Stimulated activated CD4-positive, alpha-beta T cell treated with anti-CD3 and anti-CD28 coated beads, Interleukin-12 subunit alpha, Interleukin-12 subunit beta, amount 100 ng/mL, for 48 hours (primary cell): ENCODE results near the gene MEF2A.
"Not testable (repeated sequence)": the region's sequence is repeated elsewhere in the genome, so short reads cannot be mapped to it uniquely, and the experiment has no call there.

Experiments
- DNase-seq, 3 donors: peaks; one replicate each; pipeline ENCODE4 v3.0.0-alpha.2; 2020; ENCODE audit warnings: low read depth in 2 of 3, low spot score in 1 of 3

The MEF2A gene

DNA sequence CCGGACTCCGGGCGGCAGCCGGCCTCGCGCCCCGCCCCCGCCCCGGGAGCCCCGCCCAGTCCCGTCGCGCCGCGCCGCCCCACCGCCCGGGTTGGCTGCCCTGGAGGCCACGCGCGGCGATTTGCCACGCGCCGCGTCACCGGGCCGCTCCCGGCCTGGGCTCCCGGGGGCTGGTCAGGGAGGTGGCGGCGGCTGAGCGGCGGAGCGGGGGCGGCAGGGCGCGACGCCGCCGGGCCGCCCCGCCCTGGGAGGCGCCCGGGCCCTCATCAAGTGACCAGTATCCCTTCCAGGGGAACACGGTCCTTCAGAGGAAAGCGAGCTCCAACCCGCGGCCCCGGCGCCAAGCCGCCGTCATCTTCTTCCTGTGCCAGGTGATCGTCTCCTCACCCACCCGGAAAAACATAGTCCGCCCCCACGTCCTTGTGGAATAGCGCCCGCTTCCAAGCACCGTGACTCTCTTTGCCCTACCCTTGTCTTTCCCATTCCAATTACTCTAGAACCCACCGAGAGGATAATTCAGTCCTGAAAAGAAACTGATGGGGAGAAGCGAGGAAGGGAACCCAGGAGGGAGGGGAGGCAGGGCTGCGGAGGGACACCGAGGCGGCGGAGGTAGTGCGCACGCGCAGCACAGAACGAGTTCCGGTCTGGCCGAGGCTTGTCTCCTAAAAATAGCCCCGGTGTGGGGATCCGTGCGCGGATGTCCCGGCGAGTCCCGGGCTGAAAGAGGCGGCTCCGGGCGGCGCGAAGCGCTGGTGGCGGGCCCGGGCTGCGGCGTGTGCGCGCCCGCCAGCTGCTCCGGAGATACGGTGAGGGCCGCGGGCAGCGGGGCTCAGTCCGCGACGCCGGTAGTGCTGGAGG, at the start of gene MEF2A:
TSS of gene MEF2A (plus strand) at position 686 of the 858 bp plus-strand sequence. CDS start 67,136 bp downstream, outside the sequence.
- DNase-seq, result peak; percentile 80 to 88 (median 87)

- no peak for DNase-seq
Measured at GRCh38 chr15:99518191-99518590, 47.6 kb upstream of the MEF2A start.

DNA sequence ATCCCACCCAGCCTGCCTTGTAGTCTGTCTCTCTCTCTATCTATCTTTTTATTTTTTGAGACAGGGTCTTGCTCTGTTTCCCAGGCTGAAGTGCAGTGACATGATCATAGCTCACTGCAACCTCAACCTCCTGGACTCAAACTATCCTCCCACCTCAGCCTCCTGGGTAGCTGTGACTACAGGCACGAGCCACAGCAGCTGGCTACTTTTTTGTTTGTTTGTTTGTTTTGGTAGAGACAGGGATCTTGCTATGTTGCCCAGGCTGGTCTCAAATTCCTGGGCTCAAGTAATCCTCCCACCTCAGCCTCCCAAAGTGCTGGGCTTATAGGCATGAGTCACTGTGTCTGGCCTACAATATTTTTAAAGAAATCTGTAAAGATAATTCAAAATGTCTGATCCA, 46.4 kb upstream of the MEF2A start:
- DNase-seq, result not testable (repeated sequence)

DNA sequence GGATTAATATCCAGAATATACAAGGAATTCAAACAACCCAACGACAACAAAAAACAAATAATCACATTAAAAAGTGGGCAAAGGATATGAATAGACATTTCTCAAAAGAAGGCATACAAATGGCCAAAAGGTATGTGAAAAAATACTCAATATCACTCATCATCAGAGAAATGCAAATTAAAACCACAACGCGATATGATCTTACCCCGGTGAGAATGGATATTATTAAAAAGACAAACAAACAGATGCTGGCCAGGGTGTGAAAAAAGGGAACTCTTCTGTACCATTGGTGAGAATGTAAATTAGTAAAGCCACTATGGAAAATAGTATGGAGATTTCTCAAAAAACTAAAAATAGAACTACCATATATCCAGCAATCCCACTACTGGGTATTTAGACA, 43.5 kb upstream of the MEF2A start:
- DNase-seq, result no peak

GRCh38 chr15:99526176-99526575, 39.6 kb upstream of the MEF2A start:
- DNase-seq, result no peak

DNA sequence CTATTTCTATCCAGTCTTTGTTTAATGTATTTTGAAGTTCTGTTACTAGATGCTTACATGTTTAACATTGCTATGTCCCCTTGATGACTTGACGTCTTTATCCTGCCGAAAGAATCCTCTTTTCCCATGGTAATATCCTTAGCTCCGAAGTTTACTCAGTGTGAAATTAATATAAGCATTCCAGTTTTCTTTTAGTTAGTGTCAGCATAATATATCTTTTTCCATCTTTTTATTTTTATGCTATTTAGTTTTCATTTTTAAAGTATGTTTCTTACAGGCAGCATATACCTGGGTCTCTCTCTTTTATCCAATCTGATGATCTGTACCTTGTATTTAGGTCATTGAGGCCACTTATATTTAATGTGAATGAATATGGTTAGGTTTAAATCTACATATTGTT, 39.1 kb upstream of the MEF2A start:
- DNase-seq, result no peak

GRCh38 chr15:99536422-99537040, 29.3 kb upstream of the MEF2A start:
- no peak for DNase-seq

GRCh38 chr15:99537344-99537743, 28.4 kb upstream of the MEF2A start:
- no peak for DNase-seq

GRCh38 chr15:99538261-99538660, 27.5 kb upstream of the MEF2A start:
- DNase-seq, result no peak

- DNase-seq, result no peak
Measured at GRCh38 chr15:99542828-99543227, 23.0 kb upstream of the MEF2A start.

DNA sequence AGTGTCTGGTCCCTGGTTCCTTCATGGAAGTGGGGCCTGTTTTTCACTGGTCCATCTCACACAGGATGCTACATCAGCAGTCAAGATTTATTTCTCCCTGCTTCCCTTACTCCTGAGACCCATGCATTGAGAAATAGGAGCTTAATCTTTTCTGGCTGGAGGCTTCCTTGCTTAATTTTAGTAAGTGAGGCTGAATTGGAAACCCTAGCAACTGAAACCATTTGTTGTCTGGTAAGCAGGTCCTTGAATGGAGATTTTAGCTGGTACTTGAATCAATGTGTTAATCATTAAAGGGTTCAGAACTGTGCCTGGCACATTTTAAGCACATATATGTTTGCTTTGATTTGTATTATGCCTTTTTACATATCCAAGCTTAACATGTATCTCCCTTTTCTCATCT, 20.2 kb upstream of the MEF2A start:
- DNase-seq, result no peak

- no peak for DNase-seq
Measured at GRCh38 chr15:99546441-99547100, 19.2 kb upstream of the MEF2A start.

GRCh38 chr15:99547517-99547916, 18.3 kb upstream of the MEF2A start:
- no peak for DNase-seq

GRCh38 chr15:99550077-99550476, 15.7 kb upstream of the MEF2A start:
- peak in 1 of 3 donors; percentile 13 for DNase-seq

DNA sequence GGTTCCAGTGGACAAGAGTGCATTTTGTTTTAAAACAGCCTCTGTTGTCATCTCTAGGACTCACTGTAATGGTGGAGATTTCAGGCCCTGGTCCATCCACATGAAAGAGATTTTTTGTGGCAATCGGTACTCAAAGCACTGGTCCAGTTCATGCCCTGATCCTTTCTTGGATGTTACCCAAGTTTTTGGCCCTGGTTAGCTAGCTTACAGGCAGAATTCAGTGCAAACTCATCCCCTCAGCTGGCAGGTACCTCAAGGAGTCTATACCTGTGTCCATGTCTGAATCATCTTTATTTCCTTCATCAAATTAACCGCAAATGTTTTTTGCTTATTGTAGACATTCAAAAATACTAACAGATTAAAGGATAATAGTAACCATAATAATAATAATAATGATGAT, 13.7 kb upstream of the MEF2A start:
- no peak for DNase-seq

GRCh38 chr15:99554880-99555488, 10.8 kb upstream of the MEF2A start:
- no peak for DNase-seq

- DNase-seq, result no peak
Measured at GRCh38 chr15:99556011-99556410, 9.8 kb upstream of the MEF2A start.

GRCh38 chr15:99556578-99556977, 9.2 kb upstream of the MEF2A start:
- DNase-seq, result no peak

DNA sequence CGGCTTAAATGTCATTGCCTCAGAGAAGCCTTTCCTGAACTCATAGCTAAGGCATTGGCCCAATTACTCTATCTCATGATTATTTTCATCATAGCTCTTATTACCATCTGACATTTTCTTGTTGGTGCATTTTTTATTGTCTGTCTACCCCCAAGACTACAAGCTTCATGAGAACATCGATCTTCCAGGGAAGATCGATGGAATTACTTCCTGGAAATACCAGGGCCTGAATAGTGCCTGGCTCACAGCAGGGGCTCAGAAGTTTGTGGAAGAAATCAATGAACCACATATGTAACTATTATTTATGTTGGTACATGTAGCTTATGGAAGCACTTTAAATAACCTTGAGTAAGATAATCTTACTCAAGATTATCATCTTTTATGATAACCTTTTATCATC, 7.7 kb upstream of the MEF2A start:
- DNase-seq, result no peak

DNA sequence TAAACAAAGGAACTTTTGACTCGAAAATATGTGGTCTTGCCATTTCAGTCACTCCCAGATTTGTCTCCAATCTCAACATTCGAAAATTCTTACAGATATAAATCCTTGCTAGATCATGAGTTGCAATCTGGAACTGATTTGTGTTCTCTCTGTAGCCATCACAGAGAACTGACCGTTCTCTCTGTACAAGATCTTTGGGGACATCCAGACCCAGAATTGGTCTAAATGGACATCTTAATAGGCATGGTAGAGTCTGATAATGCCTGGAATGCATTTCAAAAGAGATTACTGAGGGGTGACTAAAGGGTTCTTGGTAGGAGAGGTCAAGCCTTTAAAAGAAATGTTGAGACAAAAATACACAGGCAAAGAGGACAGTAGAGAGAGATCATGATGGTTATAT, 7.2 kb upstream of the MEF2A start:
- no peak for DNase-seq

- DNase-seq, result no peak
Measured at GRCh38 chr15:99561476-99562230, 4.1 kb upstream of the MEF2A start.
